SK-N-MC (cell line): ENCODE measurements around the gene RNF130.

Experiments used
- EZH2 ChIP-seq: fragments of 200-600 bp; sonication (generic); IDR thresholded peaks from one replicate; pipeline ENCODE4 v1.6.1; 2017; ENCODE audit warnings: antibody characterized with exemption
- FOXP2 ChIP-seq: optimal IDR thresholded peaks from 2 replicates; pipeline ENCODE3; 2011; ENCODE audit warnings: mild to moderate bottlenecking, moderate library complexity; ENCODE audit not compliant: insufficient read depth; ENCODE audit errors: extremely low read length, control extremely low read depth
- POLR2AphosphoS5 ChIP-seq: IDR thresholded peaks from 2 replicates; pipeline ENCODE4 v1.6.1; 2012; ENCODE audit warnings: mild to moderate bottlenecking, low read depth, low read length, borderline replicate concordance

DNA sequence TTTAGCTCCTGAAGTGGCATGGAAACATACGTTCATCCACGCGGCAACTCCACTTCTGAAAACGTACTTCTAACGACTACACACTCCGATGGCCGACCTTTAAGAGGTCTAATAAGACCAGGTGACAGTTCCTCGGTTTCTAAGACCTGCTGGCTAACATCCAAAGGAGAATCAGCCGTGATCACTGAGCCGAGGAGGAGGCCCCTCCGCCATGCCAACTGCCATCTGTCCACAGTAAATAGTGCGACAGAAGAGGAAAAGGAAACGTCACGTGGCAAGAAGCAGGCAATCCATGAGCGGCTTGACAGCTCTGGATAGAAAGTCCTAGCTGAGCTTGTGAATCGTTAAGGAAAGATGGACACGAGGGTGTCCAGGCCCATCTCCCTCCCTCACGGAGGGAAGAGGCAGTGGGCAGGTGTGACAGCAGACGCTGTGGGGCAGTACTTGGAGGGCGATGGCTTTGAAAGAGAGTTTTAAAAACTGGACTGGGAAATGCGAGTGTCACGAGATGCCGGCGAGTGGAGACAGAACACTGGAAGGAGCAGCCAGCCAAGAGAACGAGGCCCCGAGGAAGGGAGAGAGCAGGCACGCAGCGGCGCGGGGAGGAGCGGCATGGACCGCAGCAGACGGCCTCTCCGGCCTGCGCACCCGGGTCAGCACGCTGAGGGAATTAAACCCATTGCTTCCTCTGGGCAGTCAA, 97.2 kb downstream of the RNF130 start:
- no peak for TF ChIP-seq EZH2
- no peak for TF ChIP-seq POLR2AphosphoS5
- TF ChIP-seq FOXP2 = no peak
